Stimulated activated CD8-positive, alpha-beta memory T cell treated with anti-CD3 and anti-CD28 coated beads, Interleukin-2, amount 100 ng/mL, for 1 hour (primary cell): ENCODE data around the gene SERPINA3.
"Not testable (repeated sequence)": the region's sequence is repeated elsewhere in the genome, so short reads cannot be mapped to it uniquely, and the experiment has no call there.

Source experiments
- DNase-seq, 2 donors: peaks; one replicate each; pipeline ENCODE4 v3.0.0-alpha.2; 2020; ENCODE audit warnings: low read depth in 2 of 2

Gene SERPINA3

DNA sequence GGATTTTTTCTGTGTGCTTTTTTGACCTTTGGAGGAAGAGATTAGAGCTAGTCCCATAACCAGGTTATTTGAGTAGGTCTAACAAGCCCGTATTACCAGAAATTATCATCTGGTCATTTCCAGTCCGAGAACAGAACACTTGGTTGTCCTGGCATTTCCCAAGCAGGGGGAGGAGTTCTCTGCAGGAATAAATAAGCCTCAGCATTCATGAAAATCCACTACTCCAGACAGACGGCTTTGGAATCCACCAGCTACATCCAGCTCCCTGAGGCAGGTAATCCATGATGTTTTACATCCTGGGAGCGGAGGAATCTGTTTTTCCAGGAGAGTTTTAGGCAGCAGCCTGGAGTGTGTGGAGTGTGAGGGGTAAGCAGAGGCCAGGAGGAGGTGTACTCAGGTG lies at the start of gene SERPINA3:
Gene SERPINA3, plus strand, starts transcription at position 218 of the 400 bp plus-strand sequence. CDS start 2,051 bp downstream, outside the sequence.
- no peak for DNase-seq

DNA sequence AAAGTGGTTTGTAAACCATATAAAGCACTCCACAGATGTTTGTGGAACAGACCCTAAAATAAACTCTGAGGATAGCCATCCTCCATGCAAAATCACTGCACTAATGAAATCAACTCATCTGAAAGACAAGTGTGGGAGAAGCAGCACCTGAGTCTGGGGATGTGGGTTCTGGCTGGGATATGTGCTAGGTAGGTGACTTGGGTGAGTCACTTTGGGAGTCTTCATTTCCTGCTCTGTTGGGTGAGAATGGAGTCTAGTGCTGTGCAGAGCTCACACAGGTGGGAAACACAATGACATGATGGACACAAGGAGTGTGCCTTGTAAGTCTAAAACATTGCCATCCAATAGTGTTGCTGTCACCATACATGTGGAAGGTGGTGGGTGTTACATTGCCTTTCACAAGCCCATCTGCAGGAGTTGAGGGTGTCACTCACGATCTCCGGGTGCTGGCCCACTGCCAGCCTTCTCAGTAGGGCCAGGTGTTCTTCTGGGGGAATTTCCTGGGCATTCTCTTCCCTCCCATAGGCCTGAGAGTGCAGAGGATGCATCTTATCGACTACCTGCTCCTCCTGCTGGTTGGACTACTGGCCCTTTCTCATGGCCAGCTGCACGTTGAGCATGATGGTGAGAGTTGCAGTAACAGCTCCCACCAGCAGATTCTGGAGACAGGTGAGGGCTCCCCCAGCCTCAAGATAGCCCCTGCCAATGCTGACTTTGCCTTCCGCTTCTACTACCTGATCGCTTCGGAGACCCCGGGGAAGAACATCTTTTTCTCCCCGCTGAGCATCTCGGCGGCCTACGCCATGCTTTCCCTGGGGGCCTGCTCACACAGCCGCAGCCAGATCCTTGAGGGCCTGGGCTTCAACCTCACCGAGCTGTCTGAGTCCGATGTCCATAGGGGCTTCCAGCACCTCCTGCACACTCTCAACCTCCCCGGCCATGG lies 49.0 kb upstream of the SERPINA3 start:
- DNase-seq: no peak

DNA sequence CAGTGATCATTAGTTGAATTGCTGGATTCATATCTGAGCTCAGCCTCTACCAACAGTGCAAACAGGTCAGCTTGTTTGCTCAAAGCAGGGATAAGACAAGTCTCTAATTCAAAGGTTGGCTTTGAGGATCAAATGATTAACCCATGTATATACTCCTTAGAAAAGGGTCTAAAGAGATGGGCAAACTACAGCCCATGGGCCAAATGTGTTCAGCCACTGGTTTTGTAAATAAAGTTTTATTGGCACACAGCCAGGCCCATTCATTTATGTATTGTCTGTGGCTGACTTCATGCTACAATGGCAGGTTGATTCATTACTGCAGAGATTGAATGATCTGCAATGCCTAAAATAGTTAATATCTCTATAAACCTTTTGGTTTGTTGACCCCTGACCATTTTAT lies 47.8 kb upstream of the SERPINA3 start:
- DNase-seq: no peak

DNA sequence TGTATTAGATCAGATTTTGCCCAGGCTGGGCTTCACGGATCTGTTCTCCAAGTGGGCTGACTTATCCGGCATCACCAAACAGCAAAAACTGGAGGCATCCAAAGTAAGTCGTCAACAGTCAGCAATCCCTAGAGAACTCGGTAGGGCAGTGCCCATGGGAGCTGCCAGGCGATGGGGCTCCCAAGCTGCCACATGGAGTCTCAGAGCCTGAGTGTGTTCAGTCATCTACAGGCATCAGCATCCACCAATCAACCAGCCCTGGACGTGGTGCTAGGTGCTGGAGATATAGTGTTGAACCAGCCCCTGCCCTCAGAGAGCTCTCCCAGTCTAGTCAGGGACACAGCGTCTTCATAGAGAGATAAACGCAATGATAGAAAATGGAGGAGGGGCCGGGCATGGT lies 44.0 kb upstream of the SERPINA3 start:
- no peak for DNase-seq

DNA sequence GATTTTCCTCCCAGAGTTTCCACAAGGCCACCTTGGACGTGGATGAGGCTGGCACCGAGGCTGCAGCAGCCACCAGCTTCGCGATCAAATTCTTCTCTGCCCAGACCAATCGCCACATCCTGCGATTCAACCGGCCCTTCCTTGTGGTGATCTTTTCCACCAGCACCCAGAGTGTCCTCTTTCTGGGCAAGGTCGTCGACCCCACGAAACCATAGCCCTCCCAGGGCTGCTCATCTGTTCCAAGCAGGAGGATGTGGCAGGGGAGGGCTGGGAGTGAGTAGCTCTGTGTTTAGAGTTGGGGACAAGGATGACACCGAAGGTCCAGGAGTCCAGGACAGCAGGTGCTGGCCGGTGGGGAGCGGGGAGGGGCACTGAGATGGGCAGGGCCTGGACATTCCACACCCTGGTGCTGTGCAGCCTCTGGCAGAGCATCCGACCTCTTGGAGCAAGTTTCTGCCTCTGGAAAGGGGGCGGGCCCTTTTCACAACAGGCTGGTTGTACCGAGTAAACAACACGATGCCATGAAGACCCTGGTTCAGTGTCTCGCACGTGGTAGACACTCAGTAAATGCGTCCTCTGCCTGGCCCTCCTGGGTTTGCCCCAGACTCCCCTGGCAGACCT lies 42.7 kb upstream of the SERPINA3 start:
- no peak for DNase-seq

DNA sequence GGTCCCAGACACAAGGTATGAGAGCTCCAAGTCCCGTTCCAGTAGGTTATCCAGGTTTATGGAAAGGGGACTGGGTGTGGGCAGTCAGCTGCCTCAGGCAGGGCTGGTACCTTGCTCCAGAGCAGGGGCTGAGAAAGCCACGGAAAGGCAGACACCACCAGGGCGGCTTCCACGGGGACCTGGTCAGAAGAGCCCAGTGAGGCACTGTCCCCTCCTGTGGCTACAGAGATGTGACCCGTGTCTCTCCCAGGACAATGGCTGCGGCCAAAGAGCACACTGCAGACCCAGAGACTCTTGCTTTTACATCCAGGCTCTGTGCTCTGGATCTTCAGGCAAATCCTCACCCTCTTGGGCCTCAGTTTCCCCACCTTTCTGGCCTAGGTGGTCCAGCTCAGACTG lies 42.2 kb upstream of the SERPINA3 start:
- no peak for DNase-seq

DNA sequence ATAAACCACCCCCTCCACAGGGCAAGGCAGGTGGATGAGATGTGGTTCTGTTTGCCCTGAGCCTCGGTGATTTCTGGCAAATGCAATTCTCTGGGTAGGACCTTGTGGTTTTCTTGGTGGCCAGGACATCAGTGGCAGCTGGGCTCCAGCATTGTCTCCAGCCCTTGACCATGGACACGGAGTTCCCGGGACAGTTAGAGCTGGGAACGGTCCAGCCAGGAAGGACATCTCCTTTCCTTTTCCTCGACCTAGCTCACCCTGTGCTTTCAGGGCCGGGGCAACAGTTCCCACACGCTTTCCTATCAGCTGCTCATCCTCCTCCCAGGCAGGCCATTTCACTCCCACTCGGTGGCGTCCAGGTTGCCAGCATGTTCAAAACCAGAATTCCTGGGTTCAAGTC lies 41.8 kb upstream of the SERPINA3 start:
- DNase-seq: no peak

DNA sequence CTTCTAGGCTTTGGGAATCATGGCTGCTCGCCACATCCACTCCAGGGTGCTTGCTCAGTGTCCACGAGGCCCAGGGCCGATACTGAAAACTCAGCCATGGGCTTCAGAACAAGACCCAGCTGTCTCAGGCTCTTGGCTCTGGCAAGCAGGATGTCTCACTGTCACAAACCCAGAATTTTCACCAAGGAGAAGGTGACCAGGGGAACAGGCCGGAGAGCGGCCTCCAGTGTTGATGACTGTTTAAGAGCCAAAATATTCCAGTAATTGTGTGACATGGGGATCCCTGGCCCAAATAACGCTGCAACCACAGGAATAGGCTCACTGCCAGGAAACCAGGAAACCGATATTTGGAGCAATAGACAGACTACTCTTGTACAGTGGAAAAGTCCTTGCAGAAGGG lies 40.8 kb upstream of the SERPINA3 start:
- DNase-seq: no peak

DNA sequence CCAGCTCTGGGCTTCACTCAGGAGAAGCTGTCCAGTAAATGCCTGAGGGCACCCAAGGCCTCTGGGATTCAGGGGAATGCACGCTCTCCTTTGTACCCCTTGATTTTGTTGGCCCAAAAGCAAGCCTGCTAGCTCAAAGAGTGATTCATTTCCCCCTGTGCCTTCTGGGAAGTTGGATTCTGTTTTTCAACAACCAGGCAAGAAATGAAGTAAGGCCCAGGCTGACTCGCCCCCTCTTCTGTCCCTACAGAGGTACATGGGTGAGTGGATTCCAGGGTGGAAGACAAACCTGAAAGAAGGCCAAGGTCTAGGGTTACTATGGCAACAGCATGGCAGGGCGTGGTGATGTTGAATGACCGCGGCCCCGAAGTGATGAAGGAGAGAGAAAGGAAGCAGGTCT lies 40.2 kb upstream of the SERPINA3 start:
- no peak for DNase-seq

DNA sequence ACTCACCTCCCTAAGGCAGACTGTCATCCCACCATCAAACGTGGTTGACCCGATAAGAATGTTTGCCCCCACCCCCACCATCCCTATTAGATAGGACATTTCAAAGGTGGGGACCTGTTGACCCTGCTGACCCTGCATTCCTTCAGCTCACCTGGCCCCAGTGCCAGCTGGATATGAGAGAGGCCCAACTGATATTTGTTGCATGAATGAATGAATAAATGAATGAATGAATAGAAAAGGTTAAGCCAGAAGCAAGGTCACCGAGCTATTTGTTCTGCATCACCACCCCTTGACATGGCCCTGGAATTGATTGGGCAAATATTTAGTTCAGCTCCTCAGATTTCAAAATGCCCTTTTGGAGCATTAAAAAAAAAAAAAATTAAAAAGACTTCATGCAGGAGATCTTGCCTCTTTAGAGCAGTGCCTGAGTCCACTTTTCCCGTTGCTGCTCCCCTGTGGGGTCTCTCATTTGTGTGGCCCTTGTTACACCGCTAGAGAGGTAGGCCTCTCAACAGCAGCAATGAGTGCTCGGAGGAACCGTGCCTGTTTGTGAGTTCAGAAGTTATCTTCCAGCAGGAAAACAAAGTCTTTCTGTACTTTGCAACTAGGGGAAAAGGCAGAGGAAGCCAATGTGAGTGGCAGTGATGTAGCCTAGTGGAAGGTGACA lies 39.4 kb upstream of the SERPINA3 start:
- DNase-seq: no peak

DNA sequence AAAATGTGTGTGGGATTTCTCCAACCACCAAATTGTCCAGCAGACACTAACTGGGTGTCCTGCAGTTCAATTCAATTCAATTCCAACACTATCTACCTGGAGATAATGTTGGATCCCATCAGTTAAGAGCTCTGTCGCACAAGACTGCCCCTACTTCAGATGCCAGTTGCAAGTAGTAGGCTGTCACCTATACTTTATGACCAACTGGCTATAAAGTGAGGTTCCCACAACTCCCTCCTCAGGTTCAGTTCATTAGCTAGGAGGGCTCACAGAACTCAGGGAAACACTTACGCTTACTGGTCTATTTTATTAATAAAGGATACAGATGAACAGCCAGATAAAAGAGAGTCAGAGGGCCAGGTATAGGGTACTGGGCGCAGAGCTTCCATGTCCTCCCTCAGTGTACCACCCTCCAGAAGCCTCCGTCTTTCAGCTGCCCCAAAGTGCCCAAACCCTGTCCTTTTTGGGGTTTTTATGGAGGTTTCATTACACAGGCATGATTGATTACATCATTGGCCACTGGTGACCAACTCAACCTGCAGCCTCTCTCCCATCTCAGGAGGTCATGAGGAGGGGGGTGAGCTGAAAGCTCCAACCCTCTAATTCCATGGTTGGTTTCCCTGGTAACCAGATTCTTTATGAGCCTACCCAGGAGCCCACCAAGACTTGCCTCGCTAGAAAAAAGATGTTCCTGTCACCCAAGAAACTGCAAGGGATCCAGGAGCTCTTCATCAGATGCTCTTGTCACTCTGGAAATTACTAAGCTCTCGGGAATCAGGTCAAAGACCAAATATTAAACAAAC lies 38.5 kb upstream of the SERPINA3 start:
- DNase-seq: no peak

DNA sequence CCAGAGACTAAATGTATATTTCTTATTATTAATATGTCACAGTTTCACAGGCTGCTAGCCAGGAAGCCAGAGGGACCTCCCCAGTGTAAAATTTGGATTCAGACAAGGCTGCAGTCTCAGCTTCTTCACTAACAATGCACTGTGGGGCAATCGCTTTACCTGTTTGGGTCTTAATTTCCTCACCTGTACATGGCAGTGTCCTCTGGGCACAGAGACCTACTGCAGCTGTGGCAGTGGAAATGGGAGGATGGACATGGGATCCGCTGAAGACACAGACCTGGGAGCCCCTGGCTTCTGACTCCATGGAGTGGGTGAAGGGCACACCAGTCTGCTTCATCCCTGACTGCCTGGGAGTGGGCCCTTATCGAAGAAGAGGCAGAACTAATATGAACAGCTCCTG lies 37.9 kb upstream of the SERPINA3 start:
- no peak for DNase-seq

DNA sequence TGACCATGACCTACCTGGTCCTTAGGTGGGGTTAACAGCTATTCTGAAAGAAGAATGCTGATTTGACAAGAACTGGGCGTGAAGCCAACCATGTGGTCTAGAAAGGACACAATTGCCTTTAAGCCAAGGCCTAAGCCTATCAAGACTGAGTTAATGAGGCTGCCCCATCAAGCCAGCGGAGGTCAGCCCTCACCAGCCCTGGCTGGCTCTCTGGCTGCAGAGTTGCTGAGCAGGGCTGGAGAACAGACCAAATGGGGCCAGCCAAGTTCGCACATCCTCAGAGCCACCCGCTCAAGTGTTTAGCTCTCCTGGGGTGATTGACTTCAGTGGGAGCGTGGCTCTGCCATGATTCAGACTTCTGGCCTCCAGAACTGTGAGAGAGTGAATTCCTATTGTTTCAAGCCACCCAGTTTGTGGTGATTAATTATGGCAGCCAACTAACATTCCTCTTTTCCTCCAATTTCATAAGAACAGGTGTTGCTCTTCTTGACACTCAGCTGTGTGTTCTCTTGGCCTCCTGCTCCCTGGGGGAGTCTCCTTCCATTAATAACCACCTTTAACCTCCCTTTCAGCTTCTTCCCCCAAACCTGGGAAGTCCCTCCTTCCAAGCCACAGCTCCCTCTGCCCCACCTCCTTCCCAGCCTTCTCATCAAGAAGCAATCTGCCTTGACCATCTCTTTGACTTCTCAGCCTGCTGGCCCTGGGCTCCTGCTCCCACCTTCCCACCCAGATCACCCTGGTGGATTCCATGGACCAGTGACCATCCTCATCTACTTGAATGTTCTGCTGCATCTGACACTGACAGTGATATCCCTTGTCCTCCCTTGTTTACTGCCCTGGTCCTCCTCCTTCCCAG lies 36.2 kb upstream of the SERPINA3 start:
- DNase-seq: no peak

DNA sequence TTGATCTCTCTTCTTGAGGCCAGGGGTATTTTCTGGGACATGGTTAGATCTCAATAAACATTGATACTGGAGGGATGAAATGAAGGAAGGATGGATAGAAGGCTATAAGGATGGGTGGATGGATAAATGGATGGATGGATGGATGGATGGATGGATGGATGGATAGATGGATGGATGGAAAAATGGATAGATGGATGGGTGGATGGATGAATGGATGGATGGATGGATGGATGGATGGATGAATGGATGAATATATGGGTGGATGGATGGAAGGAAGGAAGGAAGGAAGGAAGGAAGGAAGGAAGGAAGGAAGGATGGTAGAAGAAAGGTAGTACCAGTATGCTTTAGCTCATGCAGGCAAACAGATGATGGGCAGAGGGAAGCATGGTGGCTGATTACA lies 34.7 kb upstream of the SERPINA3 start:
- not testable (repeated sequence) for DNase-seq

DNA sequence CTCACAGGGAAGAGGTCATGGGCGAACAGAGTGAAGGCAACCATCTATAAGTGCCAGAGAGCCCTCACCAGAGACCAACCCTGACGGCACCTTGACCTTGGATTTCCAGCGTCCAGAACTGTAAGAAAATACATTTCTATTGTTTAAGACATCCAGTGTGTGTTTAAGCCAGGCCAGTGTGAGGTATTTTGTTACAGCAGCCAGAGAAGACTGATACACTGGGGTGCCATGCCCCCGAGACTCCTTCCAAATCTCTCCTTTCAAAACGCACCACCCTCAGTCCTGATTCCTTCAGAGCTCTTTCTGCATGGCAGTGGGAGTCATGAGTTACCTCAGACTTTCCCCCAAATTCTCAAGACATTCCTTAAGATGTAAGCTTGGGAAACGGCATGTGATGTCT lies 33.5 kb upstream of the SERPINA3 start:
- no peak for DNase-seq

DNA sequence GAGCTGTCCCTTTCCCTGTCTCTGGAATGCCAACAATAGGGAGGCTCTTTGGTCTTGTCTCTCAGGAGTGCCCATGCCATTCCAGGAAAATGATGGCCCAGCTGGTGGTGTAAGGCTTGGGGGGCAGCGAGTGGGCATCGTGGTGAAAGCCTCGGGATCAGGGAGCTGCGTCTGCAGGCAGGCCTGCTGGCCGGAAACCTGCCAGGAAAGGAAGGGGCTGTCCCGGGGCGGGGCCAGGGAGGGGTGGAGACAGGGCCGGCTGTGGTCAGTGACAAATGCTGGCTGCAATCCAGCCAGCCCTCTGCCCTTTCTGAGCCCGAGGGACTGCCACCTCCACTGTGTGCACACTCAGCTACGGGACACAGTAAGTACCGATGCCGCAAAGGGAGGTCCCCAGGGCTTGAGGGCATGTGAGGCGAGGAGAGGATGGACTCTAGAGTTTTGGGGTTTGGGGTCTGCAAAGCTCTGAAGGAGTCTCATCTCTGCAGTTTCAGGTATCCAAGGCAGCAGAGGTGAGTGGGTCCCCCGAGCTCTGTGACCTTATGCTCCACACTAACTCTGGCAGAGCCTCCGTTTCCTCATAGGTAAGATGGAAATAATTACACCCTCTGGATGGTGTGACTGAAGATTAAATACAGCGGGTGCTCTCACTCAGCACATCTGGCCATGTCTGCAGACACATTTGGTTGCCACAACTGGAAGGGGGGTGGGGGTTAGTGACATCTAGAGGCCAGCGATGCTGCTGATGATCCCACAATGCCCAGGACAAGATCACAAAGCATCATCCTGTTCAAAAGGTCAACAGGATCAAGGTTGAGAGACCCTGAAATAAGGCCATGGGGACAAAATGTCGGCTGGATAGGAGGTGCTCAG lies 30.8 kb upstream of the SERPINA3 start, which contains the start of gene SERPINA5:
Gene SERPINA5, plus strand, starts transcription at position 300 of the 873 bp plus-strand sequence. CDS start 5,937 bp downstream, outside the sequence.
- no peak for DNase-seq

DNA sequence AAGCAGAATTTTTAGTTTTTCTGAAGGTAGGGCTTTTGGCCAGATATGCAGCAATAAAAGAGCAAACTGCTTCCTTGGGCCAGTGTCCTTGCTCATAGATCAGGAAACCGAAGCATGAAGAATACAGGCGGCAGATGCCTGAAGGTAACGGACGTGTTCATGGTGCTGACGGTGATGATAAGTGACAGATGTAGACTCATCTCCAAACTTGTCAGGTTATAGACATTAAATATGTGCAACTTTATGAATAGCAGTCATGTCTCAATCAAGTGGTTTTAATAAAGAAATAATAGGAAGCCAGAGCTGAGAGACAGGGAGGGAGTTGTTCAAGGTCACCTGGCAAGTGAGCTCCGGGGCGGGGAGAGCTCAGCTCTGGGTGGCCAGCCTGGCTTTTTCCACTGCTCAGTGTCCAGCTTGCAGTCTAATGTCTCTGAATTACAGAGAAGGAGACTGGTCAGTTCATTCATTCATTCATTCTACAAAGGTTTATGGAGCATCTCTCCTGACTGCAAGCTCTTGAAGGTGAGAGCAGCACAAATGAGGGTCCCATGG lies 29.9 kb upstream of the SERPINA3 start:
- no peak for DNase-seq

DNA sequence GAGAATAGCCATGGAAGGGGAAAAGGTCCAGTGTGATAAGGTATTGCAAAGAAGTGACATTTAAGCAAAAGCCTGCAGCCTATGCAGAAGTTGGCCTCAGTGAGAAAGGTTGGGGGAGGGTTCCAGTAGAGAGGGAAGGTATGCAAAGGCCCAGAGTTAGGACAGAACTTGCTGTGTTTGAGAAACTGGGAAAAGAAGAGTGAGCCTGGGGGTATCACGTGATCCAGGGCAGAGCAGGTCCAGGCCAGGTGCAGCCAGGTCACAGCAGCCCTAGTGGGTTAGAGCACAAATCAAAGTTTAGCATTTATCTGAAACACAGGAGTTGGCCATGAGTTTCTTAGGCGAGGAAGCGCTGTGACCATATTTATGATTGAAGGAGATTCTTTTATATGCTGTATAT lies 29.3 kb upstream of the SERPINA3 start:
- no peak for DNase-seq

DNA sequence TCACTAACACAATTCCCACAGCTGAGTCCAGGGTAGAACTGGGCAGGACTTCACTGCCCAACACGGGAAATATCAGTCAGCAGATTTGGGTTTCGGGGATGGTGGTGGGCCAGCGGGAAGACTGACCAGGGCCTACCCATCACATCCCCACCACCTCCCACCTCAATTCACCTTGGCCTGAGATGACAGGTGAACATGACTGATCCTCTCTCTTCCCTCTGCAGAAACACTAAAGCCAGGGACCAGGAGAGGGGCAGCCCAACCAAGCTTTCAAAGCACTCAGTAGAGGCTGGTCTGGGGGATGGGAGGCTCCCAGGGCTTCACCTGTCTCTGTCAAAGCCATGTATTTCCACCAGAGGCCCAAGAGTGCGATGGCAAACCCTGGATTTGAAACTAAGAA lies 28.6 kb upstream of the SERPINA3 start:
- DNase-seq: no peak
